Caco-2 (cell line): ENCODE results near the gene TCEA3. TPM values are rescaled to one million over a fixed set of nuclear protein-coding genes. Genes with fewer than 3 reads are reported as not detected.

Source experiments
- BruUV-seq: library from RNA; stranded (reverse); fragments of 400-500 nt; replicated peaks from 2 replicates; lab custom pipeline; 2021; lab: Mats Ljungman, UMichigan
- CTCF ChIA-PET: fragments of 300-600 bp; sonication (Branson Sonifier 250); formaldehyde crosslinking; loops from one replicate; lab custom pipeline; 2022; ENCODE audit warnings: antibody characterized with exemption; lab: Charles Lee
- POLR2A ChIA-PET: fragments of 300-600 bp; sonication (Branson Sonifier 250); formaldehyde crosslinking; loops from one replicate; lab custom pipeline; 2022; ENCODE audit warnings: antibody characterized with exemption; lab: Charles Lee
- DNase-seq, 2 experiments: peaks; one replicate each; pipeline versions ENCODE4 v3.0.0 to v3.0.0-alpha.2; 2020 to 2022
- H3K27me3 ChIP-seq: replicated peaks from 2 replicates; pipeline ENCODE4 v1.6.0; 2011; ENCODE audit warnings: low read length; ENCODE audit not compliant: control insufficient read depth, insufficient read depth
- H3K36me3 ChIP-seq: 2 replicates; pipeline ENCODE4 v1.5.1; 2011; ENCODE audit warnings: low read length; ENCODE audit not compliant: control insufficient read depth, insufficient read depth
- H3K4me1 ChIP-seq: fragments of 250-450 bp; sonication (Bioruptor Pico); 2 replicates; pipeline ENCODE4 v1.5.1; 2020; ENCODE audit warnings: mild to moderate bottlenecking
- H3K4me3 ChIP-seq: 2 replicates; pipeline ENCODE4 v1.5.1; 2011; ENCODE audit warnings: low read depth, mild to moderate bottlenecking, control low read depth, low read length
- H3K9me3 ChIP-seq: fragments of 250-450 bp; sonication (Bioruptor Pico); 2 replicates; pipeline ENCODE4 v1.5.1; 2020; ENCODE audit warnings: mild to moderate bottlenecking, moderate library complexity
- H3K27ac Mint-ChIP-seq: one replicate; pipeline ENCODE4 v1.8.0; 2022; ENCODE audit warnings: mixed read lengths; ENCODE audit not compliant: unreplicated experiment
- H3K27me3 Mint-ChIP-seq: one replicate; pipeline ENCODE4 v1.8.0; 2022; ENCODE audit warnings: mixed read lengths; ENCODE audit not compliant: insufficient read depth, unreplicated experiment
- H3K36me3 Mint-ChIP-seq: one replicate; pipeline ENCODE4 v1.8.0; 2022; ENCODE audit warnings: mild to moderate bottlenecking, mixed read lengths; ENCODE audit not compliant: insufficient read depth, unreplicated experiment
- H3K4me1 Mint-ChIP-seq: one replicate; pipeline ENCODE4 v1.8.0; 2022; ENCODE audit warnings: low read depth, mixed read lengths; ENCODE audit not compliant: unreplicated experiment
- H3K4me3 Mint-ChIP-seq: one replicate; pipeline ENCODE4 v1.8.0; 2022; ENCODE audit warnings: mild to moderate bottlenecking, moderate library complexity, mixed read lengths; ENCODE audit not compliant: unreplicated experiment
- H3K9me3 Mint-ChIP-seq: one replicate; pipeline ENCODE4 v1.8.0; 2022; ENCODE audit warnings: mixed read lengths; ENCODE audit not compliant: unreplicated experiment
- intact Hi-C: fragments of 100-400 bp; cut with micrococcal nuclease; formaldehyde crosslinking; loops from one replicate; pipeline ENCODE4 v1.10.0; 2022; ENCODE audit not compliant: unreplicated experiment
- total RNA-seq: library from RNA; stranded (reverse); gene quantifications from 2 replicates; pipeline ENCODE4 v1.2.3, GENCODE V29; 2022
- TF ChIP-seq, protein P1 (sequence below), 2 experiments: fragments of 200-600 bp in 1 of 2; IDR thresholded peaks; 1 replicate in 1 of 2; 2 replicates in 1 of 2; pipeline versions ENCODE4 v1.5.1 to v1.8.0; 2011 to 2022; ENCODE audit warnings: antibody characterized with exemption in 1 of 2, control low read depth in 1 of 2, inconsistent platforms in 1 of 2, low read depth in 1 of 2, low read length in 1 of 2, mild to moderate bottlenecking in 1 of 2, moderate library complexity in 1 of 2; ENCODE audit not compliant: insufficient read depth in 1 of 2, severe bottlenecking in 1 of 2, unreplicated experiment in 1 of 2

The TCEA3 gene
- total RNA-seq, 1 experiment from 2014 or later: 14.6 TPM

- Histone ChIP-seq H3K4me3 (no peak overlapping the region), H3K4me1 (peaks cover 7% of the 10 kb centered on the region), H3K27me3 (no peaks in the 10 kb centered on the region), H3K36me3 (no peaks in the 10 kb centered on the region), H3K9me3 (no peaks in the 10 kb centered on the region)
- intact Hi-C loops: no loop called here
- BruUV-seq: no TSS peak
- Mint-ChIP-seq H3K27ac (no peak overlapping the region), H3K36me3 (no peaks in the 10 kb centered on the region), H3K4me3 (peak overlapping the region; percentile 18), H3K9me3 (no peaks in the 10 kb centered on the region), H3K27me3 (no peaks in the 10 kb centered on the region), H3K4me1 (no peaks in the 10 kb centered on the region)
- TF ChIP-seq, protein P1, sequence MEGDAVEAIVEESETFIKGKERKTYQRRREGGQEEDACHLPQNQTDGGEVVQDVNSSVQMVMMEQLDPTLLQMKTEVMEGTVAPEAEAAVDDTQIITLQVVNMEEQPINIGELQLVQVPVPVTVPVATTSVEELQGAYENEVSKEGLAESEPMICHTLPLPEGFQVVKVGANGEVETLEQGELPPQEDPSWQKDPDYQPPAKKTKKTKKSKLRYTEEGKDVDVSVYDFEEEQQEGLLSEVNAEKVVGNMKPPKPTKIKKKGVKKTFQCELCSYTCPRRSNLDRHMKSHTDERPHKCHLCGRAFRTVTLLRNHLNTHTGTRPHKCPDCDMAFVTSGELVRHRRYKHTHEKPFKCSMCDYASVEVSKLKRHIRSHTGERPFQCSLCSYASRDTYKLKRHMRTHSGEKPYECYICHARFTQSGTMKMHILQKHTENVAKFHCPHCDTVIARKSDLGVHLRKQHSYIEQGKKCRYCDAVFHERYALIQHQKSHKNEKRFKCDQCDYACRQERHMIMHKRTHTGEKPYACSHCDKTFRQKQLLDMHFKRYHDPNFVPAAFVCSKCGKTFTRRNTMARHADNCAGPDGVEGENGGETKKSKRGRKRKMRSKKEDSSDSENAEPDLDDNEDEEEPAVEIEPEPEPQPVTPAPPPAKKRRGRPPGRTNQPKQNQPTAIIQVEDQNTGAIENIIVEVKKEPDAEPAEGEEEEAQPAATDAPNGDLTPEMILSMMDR (IDR thresholded peaks at IDR 0.05; ENCODE audit: insufficient read depth in 1 of 2, low read depth in 1 of 2, low read length in 1 of 2, severe bottlenecking in 1 of 2, unreplicated experiment in 1 of 2): no peak
- ChIA-PET CTCF (interaction anchor here (1.4 kb wide), 1 partner anchor 38 kb away, joined by 5 read pairs; no protein-coding TSS in a partner anchor), POLR2A (no interaction called here)
- peak; percentile 69 to 81 for DNase-seq
These were observed 34.8 kb upstream of the TCEA3 start for GRCh38 chr1:23459338-23459757.

DNA sequence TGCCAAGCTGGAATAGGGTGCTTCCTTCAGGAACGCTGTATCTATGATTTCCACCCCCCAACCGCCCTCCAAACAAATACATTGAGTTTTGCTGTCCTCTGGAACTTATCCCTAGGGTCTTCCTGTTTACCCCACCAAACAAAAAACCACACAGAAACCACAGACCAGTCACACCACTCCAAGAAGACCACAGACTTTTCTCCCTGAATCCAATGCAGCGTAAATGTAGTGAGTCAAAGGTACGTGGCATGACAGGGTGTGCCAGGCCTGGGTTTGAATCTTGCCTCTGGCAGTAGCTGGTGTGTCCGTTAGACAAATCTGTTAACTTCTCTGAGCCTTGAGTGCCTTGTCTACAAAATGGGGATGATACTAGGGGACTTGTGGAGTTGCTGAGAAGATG, 31.7 kb upstream of the TCEA3 start:
- Histone ChIP-seq H3K4me3 (no peak overlapping the region), H3K9me3 (no peaks in the 10 kb centered on the region), H3K4me1 (peaks cover 7% of the 10 kb centered on the region), H3K36me3 (no peaks in the 10 kb centered on the region), H3K27me3 (no peaks in the 10 kb centered on the region)
- no peak for DNase-seq
- H3K9me3 Mint-ChIP-seq: no peaks in the 10 kb centered on the region
- TF ChIP-seq, protein P1 (IDR thresholded peaks at IDR 0.05; ENCODE audit: insufficient read depth in 1 of 2, low read depth in 1 of 2, low read length in 1 of 2, severe bottlenecking in 1 of 2, unreplicated experiment in 1 of 2): no peak
- ChIA-PET CTCF (no interaction called here), POLR2A (no interaction called here)
- H3K4me3 Mint-ChIP-seq: no peak overlapping the region
- H3K27me3 Mint-ChIP-seq: no peaks in the 10 kb centered on the region
- no peak overlapping the region for H3K27ac Mint-ChIP-seq
- no TSS peak for BruUV-seq
- no peaks in the 10 kb centered on the region for H3K36me3 Mint-ChIP-seq
- intact Hi-C loops: no loop called here
- no peaks in the 10 kb centered on the region for H3K4me1 Mint-ChIP-seq

DNA sequence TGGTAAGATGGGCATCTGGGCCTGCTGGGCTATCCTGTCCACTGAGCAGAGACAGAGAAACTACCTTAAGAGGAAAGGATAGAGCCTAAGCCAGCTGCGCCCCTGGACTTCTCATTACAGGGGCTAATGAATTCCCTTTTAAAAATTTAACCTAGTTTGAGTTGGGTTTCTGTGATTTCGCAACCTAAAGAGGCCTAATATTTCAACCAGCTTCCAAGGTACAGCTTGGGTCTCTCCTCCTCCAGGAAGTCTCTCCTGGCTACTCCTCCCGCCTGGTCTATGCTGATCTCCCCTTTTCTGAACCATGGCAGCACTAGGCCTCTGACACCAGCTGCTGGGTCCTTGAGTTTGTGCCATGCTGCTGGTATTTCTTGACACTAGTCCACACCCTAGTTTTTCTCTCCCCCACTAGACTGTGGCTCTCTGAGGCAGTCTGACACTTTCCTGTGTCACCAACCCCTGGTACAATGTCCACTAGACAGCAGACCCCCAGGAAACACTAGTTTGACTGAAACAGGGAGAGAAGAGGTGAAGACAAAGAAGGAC, 29.0 kb upstream of the TCEA3 start:
- Histone ChIP-seq H3K4me1 (no peaks in the 10 kb centered on the region), H3K4me3 (no peak overlapping the region), H3K9me3 (no peaks in the 10 kb centered on the region), H3K36me3 (no peaks in the 10 kb centered on the region), H3K27me3 (no peaks in the 10 kb centered on the region)
- H3K4me3 Mint-ChIP-seq: no peak overlapping the region
- POLR2A ChIA-PET: no interaction called here
- H3K36me3 Mint-ChIP-seq: no peaks in the 10 kb centered on the region
- CTCF ChIA-PET: no interaction called here
- no TSS peak for BruUV-seq
- intact Hi-C loops: no loop called here
- TF ChIP-seq, protein P1 (IDR thresholded peaks at IDR 0.05; ENCODE audit: insufficient read depth in 1 of 2, low read depth in 1 of 2, low read length in 1 of 2, severe bottlenecking in 1 of 2, unreplicated experiment in 1 of 2): no peak
- no peaks in the 10 kb centered on the region for H3K4me1 Mint-ChIP-seq
- no peak for DNase-seq
- H3K27ac Mint-ChIP-seq: no peak overlapping the region
- no peaks in the 10 kb centered on the region for H3K9me3 Mint-ChIP-seq
- H3K27me3 Mint-ChIP-seq: no peaks in the 10 kb centered on the region
